ENCODE measurements around the gene CEP295NL. TPM values are rescaled to one million over a fixed set of nuclear protein-coding genes. Genes with fewer than 3 reads are reported as not detected.
"Not testable (repeated sequence)": the region's sequence is repeated elsewhere in the genome, so short reads cannot be mapped to it uniquely, and the experiment has no call there.

CEP295NL gene
- total RNA-seq, 4 donors from 2014 or later = 0.78 to 6.6 (median 2.3) TPM

DNA sequence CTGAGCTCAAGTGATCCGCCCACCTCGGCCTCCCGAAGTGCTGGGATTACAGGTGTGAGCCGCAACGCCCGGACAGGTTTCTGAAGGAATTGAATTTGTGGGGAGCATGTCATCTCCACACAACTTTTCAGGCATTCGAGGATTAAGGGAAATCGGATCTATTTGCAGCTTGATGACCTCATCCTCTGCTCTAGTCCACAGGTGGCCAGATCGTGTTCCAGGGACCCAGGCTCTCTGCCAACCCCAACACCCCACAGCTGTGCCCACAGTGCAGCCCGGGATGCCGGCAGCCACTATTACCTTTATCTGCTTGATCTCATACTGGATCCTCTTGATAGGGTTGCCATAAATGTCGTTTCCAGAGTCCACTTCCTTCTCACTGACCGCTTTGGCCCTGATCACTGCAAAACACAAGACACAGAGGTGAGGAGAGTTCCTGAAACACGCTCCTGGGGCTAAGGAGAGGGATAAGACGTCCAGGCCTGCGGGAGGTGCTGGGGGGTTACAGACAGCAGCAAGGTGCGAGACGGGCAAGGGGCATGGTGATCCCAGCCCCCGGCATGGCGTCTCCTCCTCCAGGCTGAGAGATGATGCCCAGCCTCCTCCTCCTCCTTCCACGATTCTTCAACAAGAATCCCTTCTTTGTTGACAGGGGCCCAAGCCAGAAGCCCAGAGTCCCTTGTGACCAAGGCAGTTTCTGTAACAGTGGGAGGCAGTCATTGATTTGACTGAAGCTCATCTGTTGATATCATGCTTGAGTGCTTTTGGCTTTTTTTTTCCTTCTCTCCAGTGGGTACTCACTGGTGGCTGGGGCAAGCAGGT, 29.3 kb downstream of the CEP295NL start:
- H3K9me3 ChIP-seq = no peaks in the 10 kb centered on the region
- TF ChIP-seq POLR2AphosphoS5 (IDR thresholded peaks at IDR 0.05) = peak in 1 of 2 donors; percentile 33
- no peak for TF ChIP-seq EP300 (IDR thresholded peaks at IDR 0.05)
- no peaks in the 10 kb centered on the region for H3K27me3 ChIP-seq
- 62% methylated on average over 21 of the region's 21 CpGs for WGBS
- H3K4me1 ChIP-seq = peaks cover 48 to 61% (median 59%) of the 10 kb centered on the region in 4 donors
- intact Hi-C loops (cut with DNase I) = no loop called here
- no peak for DNase-seq (ENCODE audit: extremely low spot score)
- H3K36me3 ChIP-seq = peaks cover 26 to 48% (median 42%) of the 10 kb centered on the region in 4 donors
- peak overlapping the region; percentile 65 to 90 (median 74) for H3K27ac ChIP-seq (replicated peaks in 1 of 4)
- H3K4me3 ChIP-seq = no peak overlapping the region

- peaks cover 43 to 58% (median 53%) of the 10 kb centered on the region in 4 donors for H3K4me1 ChIP-seq
Measured at GRCh38 chr17:78872486-78872885, 30.5 kb downstream of the CEP295NL start.

GRCh38 chr17:78870621-78871020, 32.4 kb downstream of the CEP295NL start:
- WGBS = 84% methylated on average over 15 of the region's 15 CpGs
- no peak for TF ChIP-seq POLR2A (IDR thresholded peaks at IDR 0.05; ENCODE audit: low read depth)
- TF ChIP-seq, protein P1, sequence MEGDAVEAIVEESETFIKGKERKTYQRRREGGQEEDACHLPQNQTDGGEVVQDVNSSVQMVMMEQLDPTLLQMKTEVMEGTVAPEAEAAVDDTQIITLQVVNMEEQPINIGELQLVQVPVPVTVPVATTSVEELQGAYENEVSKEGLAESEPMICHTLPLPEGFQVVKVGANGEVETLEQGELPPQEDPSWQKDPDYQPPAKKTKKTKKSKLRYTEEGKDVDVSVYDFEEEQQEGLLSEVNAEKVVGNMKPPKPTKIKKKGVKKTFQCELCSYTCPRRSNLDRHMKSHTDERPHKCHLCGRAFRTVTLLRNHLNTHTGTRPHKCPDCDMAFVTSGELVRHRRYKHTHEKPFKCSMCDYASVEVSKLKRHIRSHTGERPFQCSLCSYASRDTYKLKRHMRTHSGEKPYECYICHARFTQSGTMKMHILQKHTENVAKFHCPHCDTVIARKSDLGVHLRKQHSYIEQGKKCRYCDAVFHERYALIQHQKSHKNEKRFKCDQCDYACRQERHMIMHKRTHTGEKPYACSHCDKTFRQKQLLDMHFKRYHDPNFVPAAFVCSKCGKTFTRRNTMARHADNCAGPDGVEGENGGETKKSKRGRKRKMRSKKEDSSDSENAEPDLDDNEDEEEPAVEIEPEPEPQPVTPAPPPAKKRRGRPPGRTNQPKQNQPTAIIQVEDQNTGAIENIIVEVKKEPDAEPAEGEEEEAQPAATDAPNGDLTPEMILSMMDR (IDR thresholded peaks at IDR 0.05) = no peak
- Histone ChIP-seq H3K27ac (replicated peaks in 1 of 4) (no peak overlapping the region), H3K9me3 (no peaks in the 10 kb centered on the region), H3K4me1 (peaks cover 33 to 56% (median 52%) of the 10 kb centered on the region in 4 donors), H3K4me3 (no peak overlapping the region), H3K36me3 (peaks cover 48 to 69% (median 55%) of the 10 kb centered on the region in 4 donors), H3K27me3 (no peaks in the 10 kb centered on the region)
- intact Hi-C loops (cut with DNase I) = no loop called here
- DNase-seq (ENCODE audit: extremely low spot score) = no peak

More at GRCh38 chr17:78872486-78872885, 30.5 kb downstream of the CEP295NL start:
- no peaks in the 10 kb centered on the region for H3K9me3 ChIP-seq
- peak overlapping the region in 2 of 4 donors; percentile 84 to 90 for H3K27ac ChIP-seq (replicated peaks in 1 of 4)
- 81% methylated on average over 6 of the region's 6 CpGs for WGBS
- intact Hi-C loops (cut with DNase I) = no loop called here
- H3K36me3 ChIP-seq = peaks cover 38 to 60% (median 51%) of the 10 kb centered on the region in 4 donors
- DNase-seq (ENCODE audit: extremely low spot score) = no peak
- H3K27me3 ChIP-seq = no peaks in the 10 kb centered on the region
- H3K4me3 ChIP-seq = no peak overlapping the region
- TF ChIP-seq EP300 (IDR thresholded peaks at IDR 0.05) (no peak), POLR2A (IDR thresholded peaks at IDR 0.05; ENCODE audit: low read depth) (no peak), POLR2AphosphoS5 (IDR thresholded peaks at IDR 0.05) (no peak)
- TF ChIP-seq, protein P1 (IDR thresholded peaks at IDR 0.05) = no peak

- Histone ChIP-seq H3K9me3 (no peaks in the 10 kb centered on the region), H3K27me3 (no peaks in the 10 kb centered on the region), H3K4me3 (no peak overlapping the region), H3K27ac (replicated peaks in 1 of 4) (peak overlapping the region in 2 of 4 donors; percentile 43 to 61), H3K4me1 (peaks cover 13 to 43% (median 37%) of the 10 kb centered on the region in 4 donors), H3K36me3 (peaks cover 47 to 77% (median 56%) of the 10 kb centered on the region in 4 donors)
- 62% methylated on average over 7 of the region's 7 CpGs for WGBS
- no peak for TF ChIP-seq POLR2AphosphoS5 (IDR thresholded peaks at IDR 0.05)
- TF ChIP-seq POLR2A (IDR thresholded peaks at IDR 0.05; ENCODE audit: low read depth) = no peak
- no peak for TF ChIP-seq EP300 (IDR thresholded peaks at IDR 0.05)
- intact Hi-C loops (cut with DNase I) = loop anchor here (5.0 kb wide), 1 partner anchor 49 kb away; no protein-coding TSS in a partner anchor
- no peak for DNase-seq (ENCODE audit: extremely low spot score)
Measured at GRCh38 chr17:78868391-78868790, 34.6 kb downstream of the CEP295NL start.

DNA sequence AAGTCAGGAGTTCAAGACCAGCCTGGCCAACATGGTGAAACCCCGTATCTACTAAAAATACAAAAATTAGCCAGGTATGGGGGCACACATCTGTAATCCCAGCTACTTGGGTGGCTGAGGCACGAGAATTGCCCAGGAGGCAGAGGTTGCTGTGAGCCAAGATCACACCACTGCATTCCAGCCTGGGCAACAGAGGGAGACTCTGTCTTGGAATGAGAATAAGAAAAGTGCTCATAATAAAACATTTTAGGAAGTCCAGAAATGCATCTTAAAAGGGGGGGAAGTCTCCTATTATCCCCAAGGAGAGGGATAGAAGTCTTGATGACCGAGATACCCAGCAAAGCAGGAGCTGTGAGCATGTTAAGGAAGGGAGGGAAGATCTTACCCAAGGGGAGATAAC, 36.0 kb downstream of the CEP295NL start:
- DNase-seq (ENCODE audit: extremely low spot score); H3K4me3 ChIP-seq; H3K27me3 ChIP-seq; H3K9me3 ChIP-seq: not testable (repeated sequence)
- Histone ChIP-seq H3K4me1 (peaks cover 10 to 47% (median 39%) of the 10 kb centered on the region in 4 donors), H3K27ac (replicated peaks in 1 of 4) (peak overlapping the region; percentile 6 to 62 (median 61)), H3K36me3 (peaks cover 35 to 67% (median 52%) of the 10 kb centered on the region in 4 donors)
- intact Hi-C loops (cut with DNase I) = loop anchor here (5.0 kb wide), 1 partner anchor 50 kb away; no protein-coding TSS in a partner anchor
- WGBS = 61% methylated on average over 3 of the region's 3 CpGs

Measured in esophagus muscularis mucosa (tissue), 4 donors.